Measurements from ENCODE around the gene MGAT5B. TPM values are rescaled to one million over a fixed set of nuclear protein-coding genes. Genes with fewer than 3 reads are reported as not detected.

Gene MGAT5B
- total and polyA plus RNA-seq, 9 of the 15 experiments (the other 6 are each of a cell fraction or from before 2014, with no cell fraction given): 0.09 to 0.43 (median 0.18) TPM; not detected in 4

DNA sequence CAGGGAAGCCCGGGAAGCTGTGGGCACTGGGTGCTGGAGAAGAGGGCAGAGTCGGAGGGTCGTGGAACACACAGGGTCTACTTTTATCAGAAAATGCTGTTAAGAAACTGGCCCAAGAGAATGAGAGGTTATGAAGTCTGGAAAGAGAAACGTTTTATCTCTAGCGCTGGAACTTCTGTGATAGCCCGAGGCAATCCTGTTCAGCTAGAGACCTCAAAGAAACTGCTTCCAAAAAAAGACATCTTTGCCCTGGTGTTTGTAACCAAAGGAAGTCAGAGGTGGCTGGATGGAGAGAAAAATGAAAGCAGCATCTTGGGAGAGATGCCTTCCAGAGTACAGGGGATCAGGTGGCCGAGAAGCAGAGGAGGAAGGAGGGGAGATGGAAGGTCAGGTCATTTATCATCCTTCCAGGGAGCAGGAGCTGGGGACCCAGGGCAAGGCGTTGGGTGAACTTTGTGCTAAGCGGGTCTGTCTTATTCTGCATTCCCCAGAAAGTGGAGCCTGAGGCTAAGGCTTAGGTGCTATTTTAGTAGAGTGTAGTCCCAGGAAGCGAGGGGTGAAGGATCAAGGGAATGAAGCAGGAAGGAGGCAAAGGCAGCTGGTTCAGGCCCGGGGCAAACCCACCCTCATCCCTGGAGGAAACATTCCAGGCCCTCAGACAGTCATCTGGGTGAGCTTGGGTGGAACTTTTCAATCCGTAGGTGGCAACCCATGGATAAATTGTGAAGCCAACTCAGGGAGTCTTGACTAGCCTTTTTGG is 66.5 kb downstream of the MGAT5B start:
- no peak overlapping the region for H3K4me3 ChIP-seq
- H4K20me1 ChIP-seq (replicated peaks; ENCODE audit: control insufficient read depth, insufficient read depth, low read length): 0 out of 2 replicates have a peak, but pooled peaks cover under 1% of the 10 kb centered on the region
- FAIRE-seq (no peak), ATAC-seq (no peak), DNase-seq (ENCODE audit: extremely low read depth in 1 of 4, low spot score in 3 of 4) (no peak)
- ChIA-PET POLR2A (interaction anchor here (0.7 to 1.1 kb wide), 2 partner anchors 9 to 11 kb away, joined by 3 read pairs; no protein-coding TSS in a partner anchor), CTCF (ENCODE audit: low intra/inter-chr PET ratio) (no interaction called here)
- intact Hi-C loops (cut with micrococcal nuclease): no loop called here
- no peak overlapping the region for H3K27ac ChIP-seq (ENCODE audit: extremely low read depth, low read depth, low read length)
- H2AFZ ChIP-seq (ENCODE audit: low read depth, low read length): no peak overlapping the region
- H3K9me1 ChIP-seq (ENCODE audit: control insufficient read depth, insufficient read depth, low read length): no peaks in the 10 kb centered on the region
- H3K9me3 ChIP-seq (replicated peaks; ENCODE audit: control insufficient read depth, insufficient read depth, low read depth, low read length): no peaks in the 10 kb centered on the region
- no peaks in the 10 kb centered on the region for H3K79me2 ChIP-seq (ENCODE audit: control insufficient read depth, insufficient read depth, low read length)
- no TSS peak for BruUV-seq (replicated peaks)
- no peaks in the 10 kb centered on the region for H3K36me3 ChIP-seq (ENCODE audit: control insufficient read depth, insufficient read depth, low read length)
- in situ Hi-C loops (cut with MboI): no loop called here
- no peak overlapping the region for H3K4me2 ChIP-seq (ENCODE audit: insufficient read depth, low read length)
- WGBS (ENCODE audit: insufficient coverage, low coverage, missing lambda C conversion rate): 2% methylated on average over 12 of the region's 12 CpGs
- peaks cover 34 to 61% of the 10 kb centered on the region in 2 experiments for H3K27me3 ChIP-seq (ENCODE audit: control insufficient read depth in 2 of 2, insufficient read depth in 2 of 2, low read length in 2 of 2)
- no peak overlapping the region for H3K9ac ChIP-seq (ENCODE audit: insufficient read depth in 1 of 2, low read depth in 2 of 2, low read length in 2 of 2)
- H3K4me1 ChIP-seq (replicated peaks in 1 of 2; ENCODE audit: control insufficient read depth in 2 of 2, insufficient read depth in 2 of 2, low read length in 2 of 2): peaks cover 0 to 3% of the 10 kb centered on the region in 2 experiments; a peak in 1 of 5 replicates
- TF ChIP-seq EHMT2 (IDR thresholded peaks at IDR 0.05) (no peak), NR3C1 (CRISPR knock-in tag; IDR thresholded peaks at IDR 0.05) (no peak), NCOA4 (IDR thresholded peaks at IDR 0.05; ENCODE audit: partially characterized antibody) (no peak), U2AF2 (optimal IDR thresholded peaks at IDR 0.05; ENCODE audit: low read depth, low read length) (no peak), CTBP1 (IDR thresholded peaks at IDR 0.05; ENCODE audit: borderline replicate concordance) (no peak), ZNF75A (CRISPR knock-in tag; IDR thresholded peaks at IDR 0.05) (no peak), NR2F6 (CRISPR knock-in tag; IDR thresholded peaks at IDR 0.05) (no peak), NFE2L1 (tag; IDR thresholded peaks at IDR 0.05; ENCODE audit: borderline replicate concordance, low read depth) (no peak), SAP30 (IDR thresholded peaks at IDR 0.05; ENCODE audit: borderline replicate concordance, insufficient read depth, low read depth, low read length, poor library complexity, severe bottlenecking) (no peak), CCNT2 (IDR thresholded peaks at IDR 0.05; ENCODE audit: borderline replicate concordance, extremely low read depth, insufficient read length, low read depth, low read length) (no peak)
- TF ChIP-seq, protein P1, sequence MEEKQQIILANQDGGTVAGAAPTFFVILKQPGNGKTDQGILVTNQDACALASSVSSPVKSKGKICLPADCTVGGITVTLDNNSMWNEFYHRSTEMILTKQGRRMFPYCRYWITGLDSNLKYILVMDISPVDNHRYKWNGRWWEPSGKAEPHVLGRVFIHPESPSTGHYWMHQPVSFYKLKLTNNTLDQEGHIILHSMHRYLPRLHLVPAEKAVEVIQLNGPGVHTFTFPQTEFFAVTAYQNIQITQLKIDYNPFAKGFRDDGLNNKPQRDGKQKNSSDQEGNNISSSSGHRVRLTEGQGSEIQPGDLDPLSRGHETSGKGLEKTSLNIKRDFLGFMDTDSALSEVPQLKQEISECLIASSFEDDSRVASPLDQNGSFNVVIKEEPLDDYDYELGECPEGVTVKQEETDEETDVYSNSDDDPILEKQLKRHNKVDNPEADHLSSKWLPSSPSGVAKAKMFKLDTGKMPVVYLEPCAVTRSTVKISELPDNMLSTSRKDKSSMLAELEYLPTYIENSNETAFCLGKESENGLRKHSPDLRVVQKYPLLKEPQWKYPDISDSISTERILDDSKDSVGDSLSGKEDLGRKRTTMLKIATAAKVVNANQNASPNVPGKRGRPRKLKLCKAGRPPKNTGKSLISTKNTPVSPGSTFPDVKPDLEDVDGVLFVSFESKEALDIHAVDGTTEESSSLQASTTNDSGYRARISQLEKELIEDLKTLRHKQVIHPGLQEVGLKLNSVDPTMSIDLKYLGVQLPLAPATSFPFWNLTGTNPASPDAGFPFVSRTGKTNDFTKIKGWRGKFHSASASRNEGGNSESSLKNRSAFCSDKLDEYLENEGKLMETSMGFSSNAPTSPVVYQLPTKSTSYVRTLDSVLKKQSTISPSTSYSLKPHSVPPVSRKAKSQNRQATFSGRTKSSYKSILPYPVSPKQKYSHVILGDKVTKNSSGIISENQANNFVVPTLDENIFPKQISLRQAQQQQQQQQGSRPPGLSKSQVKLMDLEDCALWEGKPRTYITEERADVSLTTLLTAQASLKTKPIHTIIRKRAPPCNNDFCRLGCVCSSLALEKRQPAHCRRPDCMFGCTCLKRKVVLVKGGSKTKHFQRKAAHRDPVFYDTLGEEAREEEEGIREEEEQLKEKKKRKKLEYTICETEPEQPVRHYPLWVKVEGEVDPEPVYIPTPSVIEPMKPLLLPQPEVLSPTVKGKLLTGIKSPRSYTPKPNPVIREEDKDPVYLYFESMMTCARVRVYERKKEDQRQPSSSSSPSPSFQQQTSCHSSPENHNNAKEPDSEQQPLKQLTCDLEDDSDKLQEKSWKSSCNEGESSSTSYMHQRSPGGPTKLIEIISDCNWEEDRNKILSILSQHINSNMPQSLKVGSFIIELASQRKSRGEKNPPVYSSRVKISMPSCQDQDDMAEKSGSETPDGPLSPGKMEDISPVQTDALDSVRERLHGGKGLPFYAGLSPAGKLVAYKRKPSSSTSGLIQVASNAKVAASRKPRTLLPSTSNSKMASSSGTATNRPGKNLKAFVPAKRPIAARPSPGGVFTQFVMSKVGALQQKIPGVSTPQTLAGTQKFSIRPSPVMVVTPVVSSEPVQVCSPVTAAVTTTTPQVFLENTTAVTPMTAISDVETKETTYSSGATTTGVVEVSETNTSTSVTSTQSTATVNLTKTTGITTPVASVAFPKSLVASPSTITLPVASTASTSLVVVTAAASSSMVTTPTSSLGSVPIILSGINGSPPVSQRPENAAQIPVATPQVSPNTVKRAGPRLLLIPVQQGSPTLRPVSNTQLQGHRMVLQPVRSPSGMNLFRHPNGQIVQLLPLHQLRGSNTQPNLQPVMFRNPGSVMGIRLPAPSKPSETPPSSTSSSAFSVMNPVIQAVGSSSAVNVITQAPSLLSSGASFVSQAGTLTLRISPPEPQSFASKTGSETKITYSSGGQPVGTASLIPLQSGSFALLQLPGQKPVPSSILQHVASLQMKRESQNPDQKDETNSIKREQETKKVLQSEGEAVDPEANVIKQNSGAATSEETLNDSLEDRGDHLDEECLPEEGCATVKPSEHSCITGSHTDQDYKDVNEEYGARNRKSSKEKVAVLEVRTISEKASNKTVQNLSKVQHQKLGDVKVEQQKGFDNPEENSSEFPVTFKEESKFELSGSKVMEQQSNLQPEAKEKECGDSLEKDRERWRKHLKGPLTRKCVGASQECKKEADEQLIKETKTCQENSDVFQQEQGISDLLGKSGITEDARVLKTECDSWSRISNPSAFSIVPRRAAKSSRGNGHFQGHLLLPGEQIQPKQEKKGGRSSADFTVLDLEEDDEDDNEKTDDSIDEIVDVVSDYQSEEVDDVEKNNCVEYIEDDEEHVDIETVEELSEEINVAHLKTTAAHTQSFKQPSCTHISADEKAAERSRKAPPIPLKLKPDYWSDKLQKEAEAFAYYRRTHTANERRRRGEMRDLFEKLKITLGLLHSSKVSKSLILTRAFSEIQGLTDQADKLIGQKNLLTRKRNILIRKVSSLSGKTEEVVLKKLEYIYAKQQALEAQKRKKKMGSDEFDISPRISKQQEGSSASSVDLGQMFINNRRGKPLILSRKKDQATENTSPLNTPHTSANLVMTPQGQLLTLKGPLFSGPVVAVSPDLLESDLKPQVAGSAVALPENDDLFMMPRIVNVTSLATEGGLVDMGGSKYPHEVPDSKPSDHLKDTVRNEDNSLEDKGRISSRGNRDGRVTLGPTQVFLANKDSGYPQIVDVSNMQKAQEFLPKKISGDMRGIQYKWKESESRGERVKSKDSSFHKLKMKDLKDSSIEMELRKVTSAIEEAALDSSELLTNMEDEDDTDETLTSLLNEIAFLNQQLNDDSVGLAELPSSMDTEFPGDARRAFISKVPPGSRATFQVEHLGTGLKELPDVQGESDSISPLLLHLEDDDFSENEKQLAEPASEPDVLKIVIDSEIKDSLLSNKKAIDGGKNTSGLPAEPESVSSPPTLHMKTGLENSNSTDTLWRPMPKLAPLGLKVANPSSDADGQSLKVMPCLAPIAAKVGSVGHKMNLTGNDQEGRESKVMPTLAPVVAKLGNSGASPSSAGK (IDR thresholded peaks at IDR 0.05): no peak
